Testis (tissue), 2 donors: ENCODE measurements around the gene HSD17B11.

ENCODE experiments used
- POLR2A ChIP-seq: fragments of 450-650 bp; IDR thresholded peaks from one replicate; pipeline ENCODE4 v1.6.1; 2017; ENCODE audit warnings: antibody characterized with exemption, mild to moderate bottlenecking, moderate library complexity
- TF ChIP-seq, protein P1 (sequence below), 3 experiments: fragments of 450-650 bp in 2 of 3; fragments of 200-600 bp in 1 of 3; sonication (generic) in 1 of 3; IDR thresholded peaks; one replicate each; pipeline ENCODE4 v1.5.1; 2016 to 2019; ENCODE audit warnings: antibody characterized with exemption in 3 of 3, mild to moderate bottlenecking in 2 of 3, moderate library complexity in 1 of 3

- TF ChIP-seq, protein P1, sequence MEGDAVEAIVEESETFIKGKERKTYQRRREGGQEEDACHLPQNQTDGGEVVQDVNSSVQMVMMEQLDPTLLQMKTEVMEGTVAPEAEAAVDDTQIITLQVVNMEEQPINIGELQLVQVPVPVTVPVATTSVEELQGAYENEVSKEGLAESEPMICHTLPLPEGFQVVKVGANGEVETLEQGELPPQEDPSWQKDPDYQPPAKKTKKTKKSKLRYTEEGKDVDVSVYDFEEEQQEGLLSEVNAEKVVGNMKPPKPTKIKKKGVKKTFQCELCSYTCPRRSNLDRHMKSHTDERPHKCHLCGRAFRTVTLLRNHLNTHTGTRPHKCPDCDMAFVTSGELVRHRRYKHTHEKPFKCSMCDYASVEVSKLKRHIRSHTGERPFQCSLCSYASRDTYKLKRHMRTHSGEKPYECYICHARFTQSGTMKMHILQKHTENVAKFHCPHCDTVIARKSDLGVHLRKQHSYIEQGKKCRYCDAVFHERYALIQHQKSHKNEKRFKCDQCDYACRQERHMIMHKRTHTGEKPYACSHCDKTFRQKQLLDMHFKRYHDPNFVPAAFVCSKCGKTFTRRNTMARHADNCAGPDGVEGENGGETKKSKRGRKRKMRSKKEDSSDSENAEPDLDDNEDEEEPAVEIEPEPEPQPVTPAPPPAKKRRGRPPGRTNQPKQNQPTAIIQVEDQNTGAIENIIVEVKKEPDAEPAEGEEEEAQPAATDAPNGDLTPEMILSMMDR (IDR thresholded peaks at IDR 0.05): no peak
- TF ChIP-seq POLR2A: no peak
Measured at GRCh38 chr4:87399954-87400353, 9.0 kb upstream of the HSD17B11 start.
